Peyer's patch (tissue), 4 donors: ENCODE results near the gene COL4A1.

Experiments used
- CTCF ChIP-seq, 6 experiments: fragments of 450-650 bp in 4 of 6; fragments of 200-600 bp in 2 of 6; sonication (generic) in 1 of 6; IDR thresholded peaks; one replicate each; pipeline ENCODE4 v1.5.1; 2017 to 2019; ENCODE audit warnings: antibody characterized with exemption in 6 of 6, mild to moderate bottlenecking in 3 of 6, moderate library complexity in 1 of 6
- POLR2A ChIP-seq, 2 donors: fragments of 450-650 bp; IDR thresholded peaks; one replicate each; pipeline ENCODE4 v1.5.1; 2017; ENCODE audit warnings: antibody characterized with exemption in 2 of 2, mild to moderate bottlenecking in 2 of 2, moderate library complexity in 2 of 2

DNA sequence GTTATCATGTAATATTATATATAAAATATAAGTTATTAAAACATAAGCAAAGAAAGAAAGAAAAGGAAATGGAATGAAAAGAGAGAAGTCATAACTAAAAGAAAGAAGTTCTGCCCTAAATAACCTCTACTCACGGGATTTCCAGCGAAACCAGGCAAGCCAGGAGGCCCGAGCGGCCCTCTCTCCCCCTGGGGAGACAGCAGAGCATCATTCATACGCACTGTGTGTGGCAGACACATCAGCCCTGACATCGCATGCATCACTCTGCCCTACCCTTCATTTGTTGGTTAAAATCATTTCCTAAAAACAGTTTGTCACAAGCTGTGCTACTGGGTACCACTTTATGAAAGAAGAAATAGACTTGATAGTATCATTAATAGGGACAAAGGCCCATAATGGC is 95.2 kb downstream of the COL4A1 start:
- TF ChIP-seq POLR2A (IDR thresholded peaks at IDR 0.05) (no peak), CTCF (IDR thresholded peaks at IDR 0.05) (no peak)
